ENCODE measurements around the gene AQP12A.

GRCh38 chr2:240723851-240724250 is 32.2 kb downstream of the AQP12A start:
- TF ChIP-seq REST (IDR thresholded peaks at IDR 0.05; ENCODE audit: borderline replicate concordance) (no peak), REST (CRISPR knock-in tag; IDR thresholded peaks at IDR 0.05; ENCODE audit: low read depth) (no peak), CTCF (IDR thresholded peaks at IDR 0.05 in 2 of 3, conservative IDR thresholded peaks at IDR 0.05 in 1 of 3; ENCODE audit: insufficient read depth in 2 of 3, low read depth in 1 of 3, low read length in 3 of 3) (no peak), YY1 (IDR thresholded peaks at IDR 0.05; ENCODE audit: borderline replicate concordance in 1 of 3, control insufficient read depth in 1 of 3, extremely low read depth in 1 of 3, insufficient read depth in 3 of 3, insufficient read length in 1 of 3, insufficient replicate concordance in 2 of 3, low read depth in 1 of 3, low read length in 2 of 3) (no peak), HMG20A (CRISPR knock-in tag; conservative IDR thresholded peaks at IDR 0.05) (no peak), TAF1 (IDR thresholded peaks at IDR 0.05; ENCODE audit: control insufficient read depth, extremely low read depth, insufficient read depth, low read length, severe bottlenecking) (no peak)
